K562 (cell line): ENCODE results near the gene GLOD4. TPM values are rescaled to one million over a fixed set of nuclear protein-coding genes. Genes with fewer than 3 reads are reported as not detected.

Experiments
- ATAC-seq: fragments of 200-7000 bp; cut with Tn5 transposase; 3 replicates; pipeline ENCODE4 v1.9.1; 2020; ENCODE audit warnings: moderate library complexity
- BruUV-seq: library from RNA; stranded (reverse); fragments of 400-500 nt; replicated peaks from 2 replicates; lab custom pipeline; 2021; lab: Mats Ljungman, UMichigan
- CTCF ChIA-PET: fragments of 300-600 bp; formaldehyde crosslinking; extraction: SDS; loops from one replicate; lab custom pipeline; 2021; ENCODE audit warnings: low intra/inter-chr PET ratio; lab: Yijun Ruan, JAX
- POLR2A ChIA-PET: fragments of 300-600, 350-650 bp; sonication (Branson Sonifier 250); formaldehyde crosslinking; extraction: SDS; loops from one replicate; lab custom pipeline; 2021; ENCODE audit warnings: antibody characterized with exemption, inconsistent platforms; lab: Yijun Ruan, JAX
- DNase-seq, 4 experiments: peaks; one replicate each; pipeline versions ENCODE4 v3.0.0 to v3.0.0-alpha.2; 2011 to 2018; ENCODE audit warnings: low spot score in 3 of 4, mixed read lengths in 3 of 4; ENCODE audit errors: extremely low read depth in 1 of 4
- FAIRE-seq: peaks from 2 replicates; lab custom pipeline; 2011; peaks lifted over from hg19 to GRCh38; lab: Jason Lieb, UNC
- H2AFZ ChIP-seq: 2 replicates; pipeline ENCODE4 v1.6.0; 2011; ENCODE audit warnings: low read depth, low read length, control low read depth, inconsistent platforms
- H3K27ac ChIP-seq: fragments of 200-600 bp; 3 replicates; pipeline ENCODE4 v1.8.0; 2011; ENCODE audit warnings: low read depth, mild to moderate bottlenecking, control low read depth, inconsistent platforms, low read length, moderate library complexity, mixed read lengths; ENCODE audit errors: extremely low read depth
- H3K27me3 ChIP-seq, 2 experiments: fragments of 300-600 bp in 1 of 2; 2 replicates in 1 of 2; 3 replicates in 1 of 2; pipeline versions ENCODE4 v1.6.0 to v1.8.0; 2011; ENCODE audit warnings: inconsistent platforms in 2 of 2, low read length in 2 of 2, mild to moderate bottlenecking in 1 of 2, mixed read lengths in 1 of 2, moderate library complexity in 1 of 2; ENCODE audit not compliant: control insufficient read depth in 2 of 2, insufficient read depth in 2 of 2
- H3K36me3 ChIP-seq: fragments of 300-600 bp; 3 replicates; pipeline ENCODE4 v1.8.0; 2011; ENCODE audit warnings: mild to moderate bottlenecking, low read length, inconsistent platforms; ENCODE audit not compliant: control insufficient read depth, insufficient read depth
- H3K4me1 ChIP-seq, 2 experiments: fragments of 200-600 bp in 1 of 2; replicated peaks in 1 of 2; 2 replicates in 1 of 2; 3 replicates in 1 of 2; pipeline versions ENCODE4 v1.5.1 to v1.8.0; 2011; ENCODE audit warnings: inconsistent platforms in 2 of 2, low read length in 2 of 2, mild to moderate bottlenecking in 1 of 2, mixed read lengths in 1 of 2, moderate library complexity in 1 of 2; ENCODE audit not compliant: control insufficient read depth in 2 of 2, insufficient read depth in 2 of 2
- H3K4me2 ChIP-seq: 2 replicates; pipeline ENCODE4 v1.6.1; 2011; ENCODE audit warnings: low read length, control low read depth, inconsistent platforms, mixed read lengths; ENCODE audit not compliant: insufficient read depth
- H3K4me3 ChIP-seq: fragments of 200-600 bp; sonication (generic), shearing (Covaris generic); 2 replicates; pipeline ENCODE4 v1.5.1; 2016; ENCODE audit warnings: control low read depth, inconsistent platforms
- H3K79me2 ChIP-seq: fragments of 200-600 bp; 3 replicates; pipeline ENCODE4 v1.8.0; 2011; ENCODE audit warnings: low read length, inconsistent platforms; ENCODE audit not compliant: control insufficient read depth, insufficient read depth
- H3K9ac ChIP-seq, 2 experiments: 2 replicates each; pipeline versions ENCODE4 v1.6.0 to v1.6.1; 2011; ENCODE audit warnings: low read depth in 2 of 2, low read length in 2 of 2, control low read depth in 1 of 2, inconsistent platforms in 1 of 2, mild to moderate bottlenecking in 1 of 2, mixed read lengths in 1 of 2; ENCODE audit not compliant: insufficient read depth in 1 of 2
- H3K9me1 ChIP-seq: one replicate; pipeline ENCODE4 v1.6.0; 2011; ENCODE audit warnings: inconsistent platforms, mild to moderate bottlenecking, low read length, moderate library complexity; ENCODE audit not compliant: control insufficient read depth, insufficient read depth
- H3K9me3 ChIP-seq: replicated peaks from 2 replicates; pipeline ENCODE4 v1.5.1; 2011; ENCODE audit warnings: low read depth, low read length, inconsistent platforms; ENCODE audit not compliant: control insufficient read depth, insufficient read depth
- H4K20me1 ChIP-seq: replicated peaks from 2 replicates; pipeline ENCODE4 v1.6.1; 2011; ENCODE audit warnings: low read length, inconsistent platforms, mixed read lengths; ENCODE audit not compliant: control insufficient read depth, insufficient read depth
- BMI1 ChIP-seq: fragments of 150-350 bp; IDR thresholded peaks from 2 replicates; pipeline ENCODE4 v1.6.1; 2014; ENCODE audit warnings: low read length
- BRD9 ChIP-seq: fragments of 450-650 bp; IDR thresholded peaks from 2 replicates; pipeline ENCODE4 v1.6.1; 2018; ENCODE audit warnings: low read depth; ENCODE audit not compliant: partially characterized antibody
- CXXC5 ChIP-seq: fragments of 250-450 bp; sonication (Bioruptor Pico); IDR thresholded peaks from 2 replicates; pipeline ENCODE4 v1.8.0; 2022; ENCODE audit warnings: inconsistent platforms, mild to moderate bottlenecking, moderate library complexity
- FOXA1 ChIP-seq: fragments of 450-650 bp; IDR thresholded peaks from 2 replicates; pipeline ENCODE4 v1.6.1; 2016; ENCODE audit warnings: mild to moderate bottlenecking, borderline replicate concordance
- HDAC8 ChIP-seq: fragments of 450-650 bp; IDR thresholded peaks from 2 replicates; pipeline ENCODE4 v1.6.1; 2016; ENCODE audit warnings: mild to moderate bottlenecking, missing genetic modification characterization, moderate library complexity, missing compliant biosample characterization
- NONO ChIP-seq, 2 experiments: fragments of 200-400 bp in 1 of 2; fragments of 450-650 bp in 1 of 2; formaldehyde crosslinking in 1 of 2; IDR thresholded peaks; 2 replicates each; pipeline ENCODE4 v1.6.1; 2017; ENCODE audit warnings: low read depth in 2 of 2, mild to moderate bottlenecking in 2 of 2, moderate library complexity in 2 of 2, low read length in 1 of 2
- SMAD2 ChIP-seq: fragments of 150-350 bp; IDR thresholded peaks from 2 replicates; pipeline ENCODE4 v1.6.1; 2014; ENCODE audit warnings: low read depth, mild to moderate bottlenecking, low read length
- WGBS: fragments of 100-300 bp; shearing (Covaris generic); methylation state at CpG from one replicate; pipeline ENCODE4 v1.1.6; 2016; ENCODE audit warnings: low coverage, mixed read lengths; ENCODE audit not compliant: insufficient coverage; ENCODE audit errors: missing lambda C conversion rate; 5-methylcytosine and 5-hydroxymethylcytosine counted together
- in situ Hi-C: fragments of 300-500 bp; cut with MboI; formaldehyde crosslinking; loops from 4 replicates; pipeline ENCODE4 v1.15.0; 2018; ENCODE audit warnings: inconsistent platforms, mixed read lengths
- intact Hi-C: fragments of 100-400 bp; cut with micrococcal nuclease; formaldehyde crosslinking; loops from 2 replicates; pipeline ENCODE4 v1.14.2; 2022
- polyA plus RNA-seq, 8 experiments: library from polyadenylated mRNA; depleted of rRNA in 4 of 8; stranded (reverse) in 5 of 8; unstranded in 3 of 8; fragments of >200 nt; fragmentation: Nextera tagmentation in 2 of 8; fragmentation: Illumina TruSeq in 1 of 8; extraction: Ambion mirVana in 2 of 8; extraction: Trizol in 1 of 8; gene quantifications; 2 replicates each; pipeline versions ENCODE4 v1.2.1 to v1.2.3, GENCODE V29; 2011 to 2014; ENCODE audit warnings: inconsistent platforms in 1 of 8, missing spikeins in 1 of 8
- total RNA-seq, 7 experiments: library from RNA; depleted of rRNA in 6 of 7; stranded (reverse); fragments of >200 nt in 6 of 7; fragmentation: Illumina TruSeq in 2 of 7; extraction: Trizol in 2 of 7; gene quantifications; 2 replicates each; pipeline versions ENCODE4 v1.2.1 to v1.2.3, GENCODE V29; 2011 to 2021; ENCODE audit warnings: low replicate concordance in 1 of 7

The GLOD4 gene
- total and polyA plus RNA-seq, 9 of the 15 experiments (the other 6 are each of a cell fraction or from before 2014, with no cell fraction given), result 52.0 to 109 (median 64.9) TPM

DNA sequence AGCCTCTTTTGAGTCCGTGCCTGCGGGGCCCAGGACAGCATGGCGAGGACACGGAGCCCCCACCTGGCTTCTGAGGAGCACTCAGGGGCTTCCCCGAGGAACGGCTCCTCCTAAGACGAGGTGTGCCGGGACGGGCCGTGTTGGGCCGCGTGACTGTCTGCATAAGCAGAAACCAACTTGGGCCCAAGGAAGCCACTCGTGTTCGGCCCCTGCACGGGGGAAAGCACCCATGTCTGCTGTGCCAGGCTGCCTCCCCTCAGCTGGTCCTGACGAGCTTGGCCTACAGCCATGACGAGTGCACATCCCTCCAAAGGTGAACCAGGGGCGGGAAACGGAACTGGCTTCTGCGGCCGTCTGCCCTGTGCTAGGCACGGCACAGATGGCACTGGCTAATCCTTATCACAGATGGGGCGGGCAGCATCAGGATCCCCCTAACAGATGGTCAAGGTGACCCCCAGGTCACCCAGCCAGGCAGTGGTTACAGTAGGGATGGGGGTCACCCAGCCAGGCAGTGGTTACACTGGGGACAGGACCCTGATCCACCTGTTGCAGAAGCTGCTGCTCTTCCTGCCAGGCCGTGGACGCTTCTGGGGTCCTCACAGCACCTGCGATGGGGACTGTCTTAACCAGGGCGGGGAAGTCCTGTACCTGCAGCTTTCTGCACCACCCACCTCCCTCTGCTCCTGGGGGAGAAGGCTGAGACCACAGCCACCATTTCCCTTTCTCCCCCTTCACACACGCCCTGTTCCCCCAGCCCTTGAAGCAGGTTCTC is 25.6 kb upstream of the GLOD4 start:
- no peaks in the 10 kb centered on the region for H3K79me2 ChIP-seq
- FAIRE-seq (no peak), DNase-seq (no peak), ATAC-seq (no peak)
- H3K4me3 ChIP-seq, result no peak overlapping the region
- H2AFZ ChIP-seq, result no peak overlapping the region
- no peak for TF ChIP-seq SMAD2
- TF ChIP-seq FOXA1, result no peak
- no peak for TF ChIP-seq BRD9
- TF ChIP-seq BMI1, result no peak
- no peak for TF ChIP-seq HDAC8 (tag)
- TF ChIP-seq CXXC5 (CRISPR knock-in tag), result no peak
- TF ChIP-seq NONO (IDR thresholded peaks at IDR 0.05; ENCODE audit: low read depth in 2 of 2, low read length in 1 of 2), result no peak
- H3K36me3 ChIP-seq, result no peaks in the 10 kb centered on the region
- no peak overlapping the region for H3K4me2 ChIP-seq
- in situ Hi-C loops, result no loop called here
- ChIA-PET POLR2A (interaction anchor here (1.2 kb wide), 1 partner anchor 9 kb away, joined by 3 read pairs; no protein-coding TSS in a partner anchor), CTCF (no interaction called here)
- no peaks in the 10 kb centered on the region; a peak in 1 of 5 replicates for H3K4me1 ChIP-seq
- no peak overlapping the region for H3K9ac ChIP-seq
- 18% methylated on average over 19 of the region's 28 CpGs for WGBS
- no peaks in the 10 kb centered on the region for H3K9me3 ChIP-seq
- no peaks in the 10 kb centered on the region; the same call in 1 of the 2 replicates for H4K20me1 ChIP-seq
- H3K9me1 ChIP-seq, result no peaks in the 10 kb centered on the region
- H3K27me3 ChIP-seq, result peaks cover 13 to 45% of the 10 kb centered on the region in 2 experiments
- intact Hi-C loops, result loop anchor here (5.0 kb wide), 1 partner anchor 175 kb away; no protein-coding TSS in a partner anchor
- BruUV-seq, result no TSS peak
- H3K27ac ChIP-seq, result no peak overlapping the region
